GM13976 (cell line): ENCODE results near the gene MOB2.

Source experiments
- DNase-seq: peaks from one replicate; pipeline ENCODE4 v3.0.0; 2012; ENCODE audit warnings: low spot score
- in situ Hi-C: fragments of 300-500 bp; cut with MboI; formaldehyde crosslinking; loops from one replicate; pipeline ENCODE4 v1.12.0; 2022; ENCODE audit warnings: low sequenced_read_pairs, mixed read lengths, inconsistent platforms; ENCODE audit not compliant: unreplicated experiment
- TF ChIP-seq, protein P1 (sequence below): IDR thresholded peaks from 2 replicates; pipeline ENCODE4 v1.5.1; 2012; ENCODE audit warnings: borderline replicate concordance, mild to moderate bottlenecking; ENCODE audit not compliant: insufficient read depth; ENCODE audit errors: extremely low read depth, missing control alignments, control extremely low read depth

MOB2 gene

DNA sequence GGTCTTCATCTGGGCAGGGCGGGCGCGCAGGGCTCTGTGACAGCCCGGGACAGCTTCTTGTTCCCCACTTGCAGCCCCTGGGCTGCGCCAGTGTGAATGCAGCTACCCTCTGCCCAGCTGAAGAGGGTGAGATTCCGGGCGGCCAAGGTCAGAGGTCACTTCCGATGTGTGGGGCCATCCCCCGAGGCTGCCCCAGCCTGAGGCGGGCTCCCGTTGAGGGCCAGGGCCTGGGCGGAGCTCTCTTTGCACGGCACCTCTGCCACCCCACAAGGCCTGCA lies 23.9 kb downstream of the MOB2 start:
- in situ Hi-C loops: no loop called here
- no peak for DNase-seq
- TF ChIP-seq, protein P1, sequence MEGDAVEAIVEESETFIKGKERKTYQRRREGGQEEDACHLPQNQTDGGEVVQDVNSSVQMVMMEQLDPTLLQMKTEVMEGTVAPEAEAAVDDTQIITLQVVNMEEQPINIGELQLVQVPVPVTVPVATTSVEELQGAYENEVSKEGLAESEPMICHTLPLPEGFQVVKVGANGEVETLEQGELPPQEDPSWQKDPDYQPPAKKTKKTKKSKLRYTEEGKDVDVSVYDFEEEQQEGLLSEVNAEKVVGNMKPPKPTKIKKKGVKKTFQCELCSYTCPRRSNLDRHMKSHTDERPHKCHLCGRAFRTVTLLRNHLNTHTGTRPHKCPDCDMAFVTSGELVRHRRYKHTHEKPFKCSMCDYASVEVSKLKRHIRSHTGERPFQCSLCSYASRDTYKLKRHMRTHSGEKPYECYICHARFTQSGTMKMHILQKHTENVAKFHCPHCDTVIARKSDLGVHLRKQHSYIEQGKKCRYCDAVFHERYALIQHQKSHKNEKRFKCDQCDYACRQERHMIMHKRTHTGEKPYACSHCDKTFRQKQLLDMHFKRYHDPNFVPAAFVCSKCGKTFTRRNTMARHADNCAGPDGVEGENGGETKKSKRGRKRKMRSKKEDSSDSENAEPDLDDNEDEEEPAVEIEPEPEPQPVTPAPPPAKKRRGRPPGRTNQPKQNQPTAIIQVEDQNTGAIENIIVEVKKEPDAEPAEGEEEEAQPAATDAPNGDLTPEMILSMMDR: no peak

DNA sequence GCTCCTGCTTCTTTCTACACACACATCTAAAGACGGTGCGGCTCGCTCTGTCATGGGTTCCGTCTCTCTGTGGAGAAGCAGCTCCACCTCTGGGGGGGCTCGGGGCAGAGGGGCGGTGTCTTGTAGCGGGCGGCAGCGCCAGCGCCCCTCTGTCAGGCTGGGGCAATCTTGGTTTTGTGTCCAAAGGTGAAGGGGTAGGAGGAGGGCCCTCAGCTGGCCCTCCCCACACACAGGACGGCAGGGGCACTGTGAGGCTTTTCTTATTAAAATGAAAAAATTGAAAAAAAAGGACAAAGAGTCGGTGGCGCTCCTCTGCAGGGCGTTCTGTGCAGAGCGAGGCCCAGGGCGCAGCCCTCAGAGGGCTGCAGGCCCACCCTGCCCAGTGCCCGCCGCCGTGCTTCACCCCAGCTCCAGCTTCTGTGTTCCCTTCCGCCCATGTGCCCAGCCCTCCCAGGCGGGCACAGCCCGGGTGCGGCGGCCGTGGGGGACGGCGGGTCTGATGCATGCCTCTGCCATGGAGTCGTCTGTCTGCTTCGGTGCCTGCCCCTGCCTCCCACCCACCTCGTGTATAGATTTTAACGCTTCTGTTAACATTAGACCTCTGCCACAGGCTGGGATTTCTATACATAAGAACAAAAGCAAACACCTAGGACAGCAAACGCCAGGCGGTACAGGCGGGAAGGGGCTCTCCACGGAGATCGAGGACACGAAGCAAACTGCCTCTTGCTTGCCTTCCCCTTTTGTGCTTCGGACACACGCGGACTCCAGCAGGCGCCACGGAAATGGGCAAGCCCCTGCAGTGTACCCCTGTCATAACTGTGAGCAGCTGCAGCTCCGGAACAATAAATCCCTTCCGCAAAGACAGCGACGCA lies 24.5 kb downstream of the MOB2 start:
- in situ Hi-C loops: no loop called here
- TF ChIP-seq, protein P1: no peak
- no peak for DNase-seq

DNA sequence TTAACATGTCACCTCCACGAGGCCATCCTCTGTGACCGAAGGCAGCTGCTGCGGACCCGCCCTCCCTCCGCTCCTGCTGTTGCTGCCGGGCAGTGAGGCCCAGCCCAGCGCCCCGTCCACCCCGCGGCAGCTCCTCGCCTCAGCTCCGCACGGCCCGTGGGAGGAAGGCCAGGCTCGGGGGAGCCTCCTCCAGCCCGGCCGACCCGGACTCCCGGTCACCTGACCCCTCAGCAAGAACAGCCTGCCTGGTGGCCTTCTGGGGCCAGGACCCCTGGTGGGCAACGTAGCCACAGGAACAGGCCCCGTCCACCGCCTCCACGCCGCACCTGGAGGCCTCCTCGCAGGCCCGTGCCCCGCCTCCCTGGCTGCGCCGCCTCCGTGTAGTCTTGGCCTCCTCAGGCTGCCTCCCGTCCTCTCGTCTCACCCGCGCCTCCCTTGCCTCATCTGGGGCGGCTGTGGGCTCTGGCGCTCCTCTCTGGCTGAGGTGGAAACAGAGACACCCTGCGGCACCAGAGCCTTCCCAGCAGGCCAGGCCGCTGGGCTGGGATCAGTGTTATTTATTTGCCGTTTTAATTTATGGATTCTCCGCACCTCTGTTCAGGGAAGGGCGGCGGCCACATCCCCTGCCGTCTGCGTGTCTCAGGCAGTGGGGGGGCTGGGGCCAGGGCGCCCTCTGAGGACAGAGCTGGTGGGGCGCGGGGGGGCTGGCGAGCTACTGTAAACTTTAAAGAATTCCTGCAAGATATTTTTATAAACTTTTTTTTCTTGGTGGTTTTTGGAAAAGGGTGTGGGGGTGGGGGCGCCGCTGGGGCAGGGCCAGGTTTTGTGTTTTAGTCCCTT lies 25.4 kb downstream of the MOB2 start:
- no peak for DNase-seq
- TF ChIP-seq, protein P1: no peak
- in situ Hi-C loops: no loop called here

DNA sequence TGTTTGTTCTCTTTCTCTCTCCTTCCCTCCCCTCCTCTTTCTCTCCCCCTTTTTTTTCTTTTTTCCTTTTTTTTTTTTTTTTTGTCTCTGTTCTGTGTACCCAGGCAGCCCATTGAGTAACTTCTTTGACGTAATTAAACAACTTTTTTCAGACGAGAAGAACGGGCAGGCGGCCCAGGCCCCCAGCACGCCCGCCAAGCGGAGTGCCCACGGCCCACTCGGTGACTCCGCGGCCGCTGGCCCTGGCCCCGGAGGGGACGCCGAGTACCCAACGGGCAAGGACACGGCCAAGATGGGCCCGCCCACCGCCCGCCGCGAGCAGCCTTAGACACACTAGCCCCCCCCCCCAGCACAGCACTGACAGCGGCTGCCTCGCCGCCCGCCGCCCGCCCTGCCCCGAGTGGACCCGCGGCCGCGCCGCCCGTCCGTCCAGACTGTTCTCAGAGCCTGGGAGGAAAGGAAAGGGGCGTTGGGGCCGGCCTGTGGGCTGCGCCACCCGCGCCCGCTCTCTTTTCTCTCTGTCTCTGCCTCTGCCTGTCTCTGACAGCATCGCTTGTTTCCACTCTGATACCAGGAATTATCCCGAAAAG lies 26.1 kb downstream of the MOB2 start:
- TF ChIP-seq, protein P1: no peak
- in situ Hi-C loops: no loop called here
- DNase-seq: no peak

DNA sequence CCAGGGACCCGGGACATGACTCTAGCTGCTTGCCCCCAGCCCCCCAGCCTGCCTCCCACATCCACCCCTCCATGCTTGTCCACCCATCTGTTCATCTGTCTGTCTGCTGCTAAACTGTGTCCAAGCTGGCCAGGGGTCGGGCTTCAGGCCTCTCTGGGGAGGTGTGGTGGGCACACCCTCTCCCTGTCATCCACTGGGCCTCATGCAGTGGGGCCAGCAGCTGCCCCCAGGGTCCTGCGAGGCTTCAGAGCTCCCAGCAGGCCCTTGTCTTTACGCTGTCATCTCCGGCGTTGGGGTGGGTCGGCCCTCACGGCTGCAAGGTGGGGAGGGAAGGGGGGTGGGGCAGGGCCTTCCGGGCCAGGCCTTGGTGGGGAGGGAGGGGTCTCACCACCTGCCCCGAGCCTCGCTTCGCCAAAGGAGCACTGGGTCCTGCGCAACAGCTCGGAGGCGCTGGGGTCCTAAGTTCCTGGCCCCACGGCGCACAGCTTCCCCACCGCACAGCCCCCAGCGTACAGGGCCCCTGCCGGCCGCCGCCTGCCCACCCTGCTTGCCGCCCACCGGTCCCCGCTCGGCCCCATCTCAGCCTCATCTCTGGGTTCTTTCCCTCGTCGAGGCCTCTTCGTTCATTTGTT lies 26.7 kb downstream of the MOB2 start:
- TF ChIP-seq, protein P1: no peak
- in situ Hi-C loops: no loop called here
- no peak for DNase-seq

DNA sequence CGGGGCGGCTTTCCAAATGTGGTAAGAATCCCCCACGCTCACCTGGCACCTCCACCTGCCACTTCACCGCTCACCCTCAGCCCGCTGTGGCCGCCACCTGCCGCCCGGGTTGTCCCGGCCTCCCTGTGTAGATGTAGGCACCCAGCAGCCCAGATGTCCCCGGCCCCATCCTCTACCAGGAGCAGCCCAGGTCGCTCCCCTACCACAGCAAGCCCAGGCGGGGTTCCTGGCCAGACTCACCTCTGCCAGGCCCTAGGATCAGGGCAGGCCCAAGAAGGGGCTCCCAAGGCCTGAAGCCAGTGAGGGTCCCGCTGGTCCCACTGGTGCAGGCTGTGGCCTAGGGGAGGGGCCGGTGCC lies 27.4 kb downstream of the MOB2 start:
- TF ChIP-seq, protein P1: no peak
- no peak for DNase-seq
- in situ Hi-C loops: no loop called here
